HG03196 (cell line): ENCODE results near the gene NUDT16L1.

ENCODE experiments used
- ATAC-seq: cut with Tn5 transposase; IDR thresholded peaks from one replicate; pipeline ENCODE4 v1.9.1; 2021; ENCODE audit not compliant: unreplicated experiment

The NUDT16L1 gene

GRCh38 chr16:4682084-4682591 is 11.2 kb upstream of the NUDT16L1 start:
- no peak for ATAC-seq

- no peak for ATAC-seq
Observed at GRCh38 chr16:4682616-4683254, 10.6 kb upstream of the NUDT16L1 start.

DNA sequence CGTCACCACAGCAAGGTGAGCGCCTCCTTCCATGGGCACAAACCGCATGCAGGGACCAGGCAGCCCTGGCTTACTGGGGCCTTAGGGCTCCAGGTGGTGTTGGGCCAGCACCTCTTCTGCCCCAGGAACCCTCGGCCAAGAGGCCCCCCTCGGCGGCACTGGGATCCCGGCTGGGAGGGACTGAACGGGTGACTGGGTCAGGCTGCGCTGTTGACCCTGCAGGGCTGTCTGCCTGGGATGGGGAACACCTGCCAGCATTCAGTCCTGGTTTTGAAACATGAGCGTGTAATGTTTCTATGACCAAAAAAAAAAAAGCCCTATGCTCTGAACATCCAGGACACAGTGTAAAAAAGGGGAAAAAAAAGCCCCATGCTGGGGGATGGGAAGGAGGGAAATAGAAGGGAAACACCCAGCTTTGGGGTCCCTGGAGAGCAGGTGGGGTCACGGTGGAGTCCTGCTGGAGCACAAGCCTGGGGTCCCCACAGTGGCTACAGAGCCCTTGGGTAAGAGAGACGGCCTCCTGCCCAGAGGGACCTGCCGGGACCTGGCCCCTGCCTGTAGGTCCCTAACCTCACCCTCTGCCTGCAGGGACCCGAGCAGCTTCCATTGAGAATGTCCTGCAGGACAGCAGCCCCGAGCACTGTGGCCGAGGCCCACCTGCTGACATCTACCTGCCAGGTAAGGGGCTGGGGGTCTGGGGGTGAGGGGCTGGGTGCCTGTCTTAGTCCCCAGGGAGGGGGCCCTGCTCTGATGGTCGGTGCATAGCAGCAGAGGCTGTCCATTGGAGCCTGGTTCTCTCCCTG is 9.9 kb upstream of the NUDT16L1 start:
- no peak for ATAC-seq

- no peak for ATAC-seq
Observed at GRCh38 chr16:4684058-4684715, 9.2 kb upstream of the NUDT16L1 start.

GRCh38 chr16:4684763-4685162 is 8.6 kb upstream of the NUDT16L1 start:
- no peak for ATAC-seq

DNA sequence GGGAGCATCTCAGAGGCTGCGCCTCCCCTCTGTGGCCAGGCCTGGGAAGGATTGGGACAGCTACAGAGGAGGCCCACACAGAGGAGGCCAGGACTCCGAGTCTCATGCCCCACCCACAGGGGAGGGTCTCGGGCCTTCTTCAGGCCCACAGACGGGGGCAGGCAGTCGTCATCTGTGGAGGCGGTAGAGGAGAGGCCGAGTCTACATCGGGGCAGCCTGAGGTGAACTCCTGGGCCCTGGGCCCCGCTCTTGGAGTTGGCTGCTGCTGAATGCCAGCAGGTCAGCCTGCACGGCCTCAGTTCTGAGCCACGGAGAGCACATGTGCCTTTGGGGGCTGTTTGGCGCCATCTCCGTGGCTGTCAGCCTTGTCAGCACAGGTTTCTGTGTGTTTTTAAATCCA is 8.1 kb upstream of the NUDT16L1 start:
- ATAC-seq = no peak

DNA sequence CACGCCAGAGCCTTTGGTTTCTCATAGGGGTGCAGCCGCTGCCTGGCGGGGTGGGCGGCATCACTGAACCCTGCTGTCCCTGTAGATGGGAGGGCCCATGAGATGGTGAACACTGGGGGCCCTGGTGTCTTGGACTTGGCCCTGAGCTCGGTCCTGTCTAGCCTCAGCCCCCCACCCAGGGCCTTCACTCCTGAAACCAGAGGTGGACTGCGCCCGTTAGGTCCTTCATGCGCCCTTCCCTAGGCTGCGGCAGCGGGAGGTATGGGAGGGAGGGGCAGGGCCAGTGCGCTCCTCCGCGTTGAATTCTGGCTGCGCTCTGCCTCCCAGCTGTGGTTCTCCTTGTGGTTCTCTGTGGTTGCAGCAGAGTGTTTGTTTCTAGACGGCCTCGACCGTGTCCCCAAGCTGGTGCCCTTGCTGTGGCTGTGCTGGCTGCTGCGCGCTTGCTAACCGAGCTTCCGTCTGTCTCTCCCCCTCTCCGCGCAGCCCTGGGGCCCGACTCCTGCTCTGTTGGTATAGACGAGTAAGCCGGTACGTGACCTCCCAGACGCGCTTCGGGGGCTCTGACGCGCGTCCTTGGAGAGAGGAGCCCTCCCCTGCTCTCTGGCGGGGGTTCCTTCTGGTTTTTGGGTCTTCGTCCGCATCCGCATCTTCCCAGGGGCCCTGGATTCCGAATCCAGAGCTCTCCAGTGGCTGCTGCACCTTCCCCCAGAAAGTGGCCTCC is 7.4 kb upstream of the NUDT16L1 start:
- no peak for ATAC-seq

DNA sequence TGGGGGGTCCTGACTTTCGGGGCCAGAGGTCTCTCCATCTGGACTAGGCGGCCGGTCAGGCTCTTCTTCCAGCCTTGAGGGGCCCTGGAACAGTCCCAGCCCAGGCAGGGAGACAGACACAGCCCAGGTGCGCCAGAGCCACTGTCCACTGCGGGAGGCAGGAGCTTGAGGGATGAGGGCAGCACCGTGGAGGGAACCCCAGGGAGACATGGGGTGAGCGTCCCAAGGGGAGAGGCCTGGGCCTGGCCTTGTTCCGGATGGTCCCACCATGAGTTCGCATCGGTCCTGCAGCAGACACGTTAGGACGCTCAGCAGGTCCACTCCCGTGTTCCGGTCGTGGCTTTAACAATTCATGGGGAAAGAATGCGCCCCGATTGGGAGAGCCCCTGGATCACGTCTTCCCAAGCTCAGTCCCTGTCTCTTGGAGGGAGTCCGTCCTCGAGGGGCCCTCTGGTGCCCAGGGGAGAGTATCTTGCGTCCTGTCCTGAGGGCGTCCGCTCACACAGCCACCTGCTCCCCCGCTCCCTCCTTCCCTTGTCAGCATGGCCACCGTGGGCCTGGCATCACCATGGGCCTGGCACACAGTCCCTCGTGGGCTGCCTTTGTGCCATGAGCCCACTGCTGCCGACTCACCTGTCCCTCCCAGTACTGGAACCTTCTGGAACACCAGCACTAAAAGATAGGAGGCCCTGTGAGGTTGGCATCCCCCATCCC is 6.7 kb upstream of the NUDT16L1 start:
- ATAC-seq = no peak

GRCh38 chr16:4687416-4687815 is 5.9 kb upstream of the NUDT16L1 start:
- no peak for ATAC-seq

DNA sequence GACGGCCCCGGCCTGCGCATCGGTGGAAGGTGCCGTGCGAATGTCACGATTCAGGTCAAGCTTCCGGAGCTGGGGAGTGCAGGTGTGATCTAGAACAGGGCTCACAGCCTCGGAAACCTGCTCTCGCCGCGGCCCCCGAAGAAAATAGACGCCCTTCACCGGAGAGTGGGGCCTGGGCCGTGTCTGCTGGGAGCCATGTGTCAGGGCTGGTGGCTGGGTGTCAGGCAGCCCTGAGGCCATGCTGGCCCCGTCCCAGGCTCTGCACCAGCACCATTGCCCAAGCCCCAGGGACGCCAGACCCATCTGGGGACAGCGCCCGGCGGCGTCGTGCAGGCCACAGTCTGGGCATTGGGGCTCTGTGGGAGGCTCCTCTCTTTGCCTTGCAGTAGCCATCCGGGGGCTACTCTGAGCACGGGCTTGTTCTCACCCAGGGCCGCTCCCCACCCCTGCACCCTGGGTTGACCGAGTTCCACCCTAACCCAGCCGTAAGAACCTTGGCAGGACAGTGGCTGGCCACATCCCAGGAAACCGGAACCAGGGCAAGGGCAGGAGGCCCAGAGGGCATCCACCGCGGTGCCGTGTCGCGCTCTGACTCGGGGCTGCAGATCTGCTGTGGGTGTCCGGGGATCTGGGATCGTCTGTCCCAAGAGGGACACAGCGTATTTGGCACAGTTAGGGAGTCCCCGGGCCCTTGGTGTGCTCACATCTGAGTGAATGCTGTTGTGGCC is 5.3 kb upstream of the NUDT16L1 start:
- ATAC-seq = no peak

GRCh38 chr16:4688674-4689045 is 4.7 kb upstream of the NUDT16L1 start:
- no peak for ATAC-seq

GRCh38 chr16:4689091-4689671 is 4.2 kb upstream of the NUDT16L1 start:
- no peak for ATAC-seq

DNA sequence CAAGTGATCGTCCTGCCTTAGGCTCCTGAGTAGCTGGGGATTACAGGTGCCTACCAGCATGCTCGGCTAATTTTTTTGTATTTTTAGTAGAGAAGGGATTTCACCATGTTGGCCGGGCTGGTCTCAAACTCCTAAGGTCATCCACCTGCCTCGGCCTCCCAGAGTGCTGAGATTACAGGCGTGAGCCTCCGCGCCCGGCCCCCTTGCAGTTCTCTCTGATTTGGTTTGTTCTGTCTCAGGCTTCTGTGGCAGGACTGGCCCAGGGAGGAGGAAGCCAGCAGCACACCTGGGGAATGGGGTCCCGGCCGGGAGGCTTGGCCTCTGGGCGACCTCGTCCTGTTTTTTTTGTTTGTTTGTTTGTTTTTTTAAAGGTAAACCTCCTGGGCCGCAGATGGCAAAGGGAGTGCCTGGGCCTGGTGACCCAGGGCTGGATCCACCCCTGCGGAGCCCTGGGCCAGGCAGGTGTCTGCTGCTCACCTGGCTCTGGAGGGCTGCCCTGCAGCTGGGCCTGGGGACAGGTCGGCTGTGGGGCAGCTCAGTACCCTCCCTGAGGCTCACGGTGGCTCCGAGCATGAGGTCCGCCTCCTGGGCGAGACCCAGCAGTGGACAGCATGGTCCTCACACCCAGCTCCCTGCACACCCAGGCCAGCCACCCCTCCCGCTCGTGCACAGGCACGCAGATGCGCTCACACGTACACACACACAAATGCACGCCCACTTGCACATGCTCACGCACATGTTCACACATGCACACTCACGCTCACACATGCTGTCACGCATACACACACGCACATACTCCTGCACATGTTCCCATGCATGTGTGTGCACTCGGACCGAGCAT is 3.3 kb upstream of the NUDT16L1 start:
- no peak for ATAC-seq

GRCh38 chr16:4690946-4691665 is 2.3 kb upstream of the NUDT16L1 start:
- no peak for ATAC-seq

- no peak for ATAC-seq
Observed at GRCh38 chr16:4691666-4692412, 1.5 kb upstream of the NUDT16L1 start.

DNA sequence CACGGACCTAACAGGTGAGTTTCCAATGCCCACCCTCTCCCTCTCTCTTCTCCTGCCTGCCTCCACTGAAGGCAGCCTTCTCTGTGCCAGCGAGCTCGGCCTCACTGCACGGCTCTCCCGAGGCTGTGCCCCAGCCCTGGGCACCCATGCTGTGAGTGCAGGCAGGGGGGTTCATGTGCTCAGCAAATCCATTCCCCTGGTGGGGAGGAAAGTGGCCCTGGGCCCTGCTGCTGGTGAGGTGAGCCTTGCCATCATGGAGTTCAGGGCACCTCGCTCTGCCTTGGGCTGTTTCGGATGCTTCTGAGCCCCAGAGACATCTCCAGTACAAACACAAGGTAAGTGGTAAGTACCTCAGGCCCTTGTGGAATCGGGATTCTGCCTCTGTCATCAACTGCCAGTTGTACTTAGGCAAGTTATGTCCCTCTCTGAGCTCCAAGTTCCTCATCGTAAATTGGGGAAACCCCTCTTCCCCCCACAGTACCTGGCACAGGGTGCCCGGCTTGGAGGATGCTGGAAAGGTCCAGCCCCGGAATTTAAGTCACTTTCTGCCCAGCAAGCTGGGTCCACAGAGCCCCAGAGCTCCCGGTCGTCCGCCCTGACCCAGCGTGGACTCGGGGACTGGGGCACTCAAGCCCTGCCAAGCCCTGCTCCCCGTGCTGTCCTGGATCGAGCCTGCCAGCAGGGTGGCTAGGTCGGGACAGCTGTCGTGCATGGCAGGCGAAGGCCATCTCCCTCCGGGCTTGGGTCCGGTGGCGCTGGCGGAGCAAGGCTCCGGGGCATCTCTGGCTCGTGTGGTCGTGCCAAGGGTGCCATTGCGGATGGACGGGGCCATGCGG is 684 bp upstream of the NUDT16L1 start:
- peak; percentile 11 for ATAC-seq
